Fibroblast of lung (primary cell): ENCODE data around the gene CDC23. TPM values are rescaled to one million over a fixed set of nuclear protein-coding genes. Genes with fewer than 3 reads are reported as not detected.

Source experiments
- DNase-seq, 2 donors: peaks; one replicate each; pipeline versions ENCODE4 v3.0.0 to v3.0.0-alpha.2; 2010; ENCODE audit warnings: low read depth in 2 of 2
- H2AFZ ChIP-seq: 2 replicates; pipeline ENCODE4 v1.5.1; 2012; ENCODE audit warnings: low read length, control low read depth, inconsistent platforms
- H3K27ac ChIP-seq: 2 replicates; pipeline ENCODE4 v1.5.1; 2011; ENCODE audit warnings: low read length, control low read depth; ENCODE audit not compliant: insufficient read depth
- H3K27me3 ChIP-seq: 2 replicates; pipeline ENCODE4 v1.5.1; 2011; ENCODE audit warnings: mild to moderate bottlenecking, low read length; ENCODE audit not compliant: control insufficient read depth, insufficient read depth
- H3K36me3 ChIP-seq: 2 replicates; pipeline ENCODE4 v1.5.1; 2011; ENCODE audit warnings: low read length; ENCODE audit not compliant: control insufficient read depth, insufficient read depth
- H3K4me1 ChIP-seq: 2 replicates; pipeline ENCODE4 v1.5.1; 2011; ENCODE audit warnings: low read length; ENCODE audit not compliant: control insufficient read depth, insufficient read depth; ENCODE audit errors: extremely low read depth
- H3K4me2 ChIP-seq: 2 replicates; pipeline ENCODE4 v1.5.1; 2011; ENCODE audit warnings: low read length, control low read depth; ENCODE audit not compliant: insufficient read depth; ENCODE audit errors: extremely low read depth
- H3K4me3 ChIP-seq, 4 experiments: fragments of 200-600 bp in 1 of 4; sonication (generic) in 1 of 4; replicated peaks in 1 of 4; 2 replicates each; pipeline ENCODE4 v1.5.1; 2011 to 2016; ENCODE audit warnings: low read length in 4 of 4, low read depth in 3 of 4, mild to moderate bottlenecking in 3 of 4, control low read depth in 2 of 4, inconsistent platforms in 1 of 4, mixed read lengths in 1 of 4; ENCODE audit not compliant: insufficient read depth in 1 of 4; ENCODE audit errors: control extremely low read depth in 1 of 4
- H3K79me2 ChIP-seq: 2 replicates; pipeline ENCODE4 v1.5.1; 2012; ENCODE audit warnings: mild to moderate bottlenecking, low read length, inconsistent platforms; ENCODE audit not compliant: control insufficient read depth, insufficient read depth
- H3K9ac ChIP-seq: 2 replicates; pipeline ENCODE4 v1.5.1; 2011; ENCODE audit warnings: mild to moderate bottlenecking, low read length, control low read depth; ENCODE audit not compliant: insufficient read depth
- H3K9me3 ChIP-seq: 2 replicates; pipeline ENCODE4 v1.5.1; 2012; ENCODE audit warnings: low read depth, low read length; ENCODE audit not compliant: control insufficient read depth, insufficient read depth
- H4K20me1 ChIP-seq: 2 replicates; pipeline ENCODE4 v1.5.1; 2011; ENCODE audit warnings: low read length; ENCODE audit not compliant: control insufficient read depth, insufficient read depth; ENCODE audit errors: extremely low read depth
- EZH2 ChIP-seq: IDR thresholded peaks from 2 replicates; pipeline ENCODE4 v1.5.1; 2012; ENCODE audit warnings: low read length, control low read depth, mild to moderate bottlenecking; ENCODE audit errors: missing control alignments
- polyA plus RNA-seq, 2 donors: library from polyadenylated mRNA; depleted of rRNA in 1 of 2; stranded (reverse) in 1 of 2; unstranded in 1 of 2; fragments of >200 nt; gene quantifications; 2 replicates each; pipeline ENCODE4 v1.2.1, GENCODE V29; 2011 to 2012; ENCODE audit warnings: missing spikeins in 1 of 2
- total RNA-seq: library from RNA; depleted of rRNA; stranded (reverse); fragments of >200 nt; gene quantifications from 2 replicates; pipeline ENCODE4 v1.2.1, GENCODE V29; 2014
- TF ChIP-seq, protein P1 (sequence below), 2 donors: IDR thresholded peaks in 1 of 2; conservative IDR thresholded peaks in 1 of 2; 1 replicate in 1 of 2; 2 replicates in 1 of 2; pipeline ENCODE4 v1.5.1; 2011 to 2012; ENCODE audit warnings: low read length in 2 of 2, control low read depth in 1 of 2, inconsistent platforms in 1 of 2, low read depth in 1 of 2, mild to moderate bottlenecking in 1 of 2

The CDC23 gene
- total and polyA plus RNA-seq, 2 donors (not counting 1 experiment from before 2014, with no cell fraction given), result 26.8 to 31.8 TPM

GRCh38 chr5:138243794-138244193 is 30.7 kb upstream of the CDC23 start:
- Histone ChIP-seq H3K9ac (no peak overlapping the region), H3K79me2 (no peaks in the 10 kb centered on the region), H4K20me1 (no peaks in the 10 kb centered on the region), H3K27ac (no peak overlapping the region), H3K27me3 (peaks cover 18% of the 10 kb centered on the region), H3K9me3 (no peaks in the 10 kb centered on the region), H3K36me3 (no peaks in the 10 kb centered on the region), H3K4me3 (no peak overlapping the region), H3K4me1 (no peaks in the 10 kb centered on the region), H2AFZ (no peak overlapping the region), H3K4me2 (no peak overlapping the region)
- no peak for DNase-seq
- TF ChIP-seq, protein P1, sequence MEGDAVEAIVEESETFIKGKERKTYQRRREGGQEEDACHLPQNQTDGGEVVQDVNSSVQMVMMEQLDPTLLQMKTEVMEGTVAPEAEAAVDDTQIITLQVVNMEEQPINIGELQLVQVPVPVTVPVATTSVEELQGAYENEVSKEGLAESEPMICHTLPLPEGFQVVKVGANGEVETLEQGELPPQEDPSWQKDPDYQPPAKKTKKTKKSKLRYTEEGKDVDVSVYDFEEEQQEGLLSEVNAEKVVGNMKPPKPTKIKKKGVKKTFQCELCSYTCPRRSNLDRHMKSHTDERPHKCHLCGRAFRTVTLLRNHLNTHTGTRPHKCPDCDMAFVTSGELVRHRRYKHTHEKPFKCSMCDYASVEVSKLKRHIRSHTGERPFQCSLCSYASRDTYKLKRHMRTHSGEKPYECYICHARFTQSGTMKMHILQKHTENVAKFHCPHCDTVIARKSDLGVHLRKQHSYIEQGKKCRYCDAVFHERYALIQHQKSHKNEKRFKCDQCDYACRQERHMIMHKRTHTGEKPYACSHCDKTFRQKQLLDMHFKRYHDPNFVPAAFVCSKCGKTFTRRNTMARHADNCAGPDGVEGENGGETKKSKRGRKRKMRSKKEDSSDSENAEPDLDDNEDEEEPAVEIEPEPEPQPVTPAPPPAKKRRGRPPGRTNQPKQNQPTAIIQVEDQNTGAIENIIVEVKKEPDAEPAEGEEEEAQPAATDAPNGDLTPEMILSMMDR (conservative IDR thresholded peaks at IDR 0.05 in 1 of 2, IDR thresholded peaks at IDR 0.05 in 1 of 2; ENCODE audit: low read depth in 1 of 2, low read length in 2 of 2), result no peak
- no peak for TF ChIP-seq EZH2

DNA sequence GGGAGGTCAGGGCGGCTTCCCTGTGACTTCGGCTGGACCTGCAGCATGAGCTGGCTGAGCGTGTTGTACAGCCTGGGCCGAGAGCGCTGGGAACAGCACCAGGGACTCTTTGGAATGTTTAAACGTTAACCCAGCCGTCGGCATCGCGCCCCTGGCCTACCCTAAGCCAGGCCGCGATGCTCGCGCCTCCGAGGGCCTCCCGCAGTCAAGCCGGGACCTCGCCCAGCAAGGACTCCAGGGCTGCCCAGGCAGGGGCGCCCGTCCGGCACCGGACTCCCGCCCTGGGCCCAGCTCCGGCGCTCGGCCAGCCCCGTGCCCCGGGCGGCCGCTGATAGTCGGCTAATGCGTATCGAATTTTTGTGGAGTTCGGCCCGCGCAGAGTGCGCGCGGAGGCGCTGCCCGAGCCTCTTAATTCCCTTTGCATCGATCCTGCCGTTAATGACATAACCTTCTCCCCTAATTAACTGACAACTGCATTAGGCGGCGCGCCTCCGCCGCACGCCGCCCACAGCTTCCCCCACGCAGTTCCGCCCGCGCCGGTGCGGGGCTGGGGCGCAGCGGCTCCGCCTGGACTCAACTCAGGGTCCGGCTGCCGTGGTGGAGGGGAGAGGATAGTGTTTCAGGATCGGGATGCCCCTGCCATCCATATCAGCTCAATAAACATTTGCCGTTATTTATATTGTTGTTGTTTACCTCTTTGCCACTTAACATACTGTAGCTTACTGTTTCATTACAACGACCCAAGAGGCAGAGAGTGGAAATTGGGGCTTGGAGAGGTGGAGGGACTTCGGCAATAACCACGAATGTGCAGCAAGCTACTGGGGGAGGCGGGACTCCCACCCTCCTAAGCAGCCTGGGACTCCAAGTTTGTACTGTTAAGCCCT is 28.8 kb upstream of the CDC23 start:
- H3K27me3 ChIP-seq, result peaks cover 18% of the 10 kb centered on the region
- H4K20me1 ChIP-seq, result no peaks in the 10 kb centered on the region
- TF ChIP-seq, protein P1 (conservative IDR thresholded peaks at IDR 0.05 in 1 of 2, IDR thresholded peaks at IDR 0.05 in 1 of 2; ENCODE audit: low read depth in 1 of 2, low read length in 2 of 2), result no peak
- peak; percentile 71 for TF ChIP-seq EZH2
- H3K4me3 ChIP-seq, result peak overlapping the region; percentile 19 to 56 (median 36)
- DNase-seq, result peak; percentile 23 to 32
- H3K9me3 ChIP-seq, result no peaks in the 10 kb centered on the region
- H2AFZ ChIP-seq, result peak overlapping the region; percentile 15
- no peaks in the 10 kb centered on the region for H3K36me3 ChIP-seq
- H3K4me2 ChIP-seq, result peak overlapping the region; percentile 75
- H3K27ac ChIP-seq, result no peak overlapping the region
- H3K9ac ChIP-seq, result no peak overlapping the region
- H3K4me1 ChIP-seq, result no peaks in the 10 kb centered on the region
- no peaks in the 10 kb centered on the region for H3K79me2 ChIP-seq

DNA sequence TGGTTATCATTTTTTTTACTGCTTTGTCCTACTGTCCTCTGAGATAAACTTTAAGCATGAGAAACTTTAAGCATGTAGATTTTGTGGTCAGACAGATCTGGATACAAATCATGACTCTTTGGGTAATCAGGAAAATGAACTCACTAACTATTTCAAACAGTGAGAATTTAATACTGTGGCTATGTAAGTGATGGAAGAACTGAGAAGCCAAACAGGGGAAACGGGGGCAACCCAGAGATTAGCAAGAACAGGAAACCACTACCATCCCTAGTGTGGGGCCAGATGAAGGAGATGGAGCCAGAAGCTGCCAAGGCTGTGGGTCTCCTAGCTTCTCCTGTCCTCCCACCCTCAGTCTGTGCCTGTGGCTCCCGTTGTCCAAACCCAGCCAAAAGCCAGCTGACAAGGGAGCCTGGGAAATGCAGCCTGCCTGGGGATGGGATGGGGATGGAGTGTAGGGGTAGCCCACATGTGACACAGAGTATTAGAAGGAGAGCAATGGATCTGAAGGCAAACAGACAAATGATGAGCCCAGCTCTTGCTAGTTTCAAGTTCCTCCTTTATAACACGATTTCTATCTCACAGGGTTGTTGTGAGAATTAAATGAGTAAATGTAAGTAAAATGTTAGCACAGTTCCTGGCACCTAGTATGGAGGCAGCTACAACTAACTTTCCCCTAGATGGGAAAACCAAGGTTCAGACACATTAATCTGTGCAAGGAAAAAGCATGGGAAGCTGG is 27.7 kb upstream of the CDC23 start:
- Histone ChIP-seq H3K27me3 (peaks cover 18% of the 10 kb centered on the region), H3K9me3 (no peaks in the 10 kb centered on the region), H4K20me1 (no peaks in the 10 kb centered on the region), H3K9ac (no peak overlapping the region), H2AFZ (no peak overlapping the region), H3K4me3 (no peak overlapping the region), H3K79me2 (no peaks in the 10 kb centered on the region), H3K36me3 (no peaks in the 10 kb centered on the region), H3K4me2 (no peak overlapping the region), H3K27ac (no peak overlapping the region), H3K4me1 (no peaks in the 10 kb centered on the region)
- TF ChIP-seq, protein P1 (conservative IDR thresholded peaks at IDR 0.05 in 1 of 2, IDR thresholded peaks at IDR 0.05 in 1 of 2; ENCODE audit: low read depth in 1 of 2, low read length in 2 of 2), result no peak
- no peak for TF ChIP-seq EZH2
- no peak for DNase-seq
